Stimulated activated CD4-positive, alpha-beta T cell treated with anti-CD3 and anti-CD28 coated beads, Interleukin-4, amount 100 ng/mL, for 1 hour (primary cell): ENCODE measurements around the gene PCCA.
"Not testable (repeated sequence)": the region's sequence is repeated elsewhere in the genome, so short reads cannot be mapped to it uniquely, and the experiment has no call there.

Experiments used
- DNase-seq: peaks from one replicate; pipeline ENCODE4 v3.0.0-alpha.2; 2020

Gene PCCA, protein sequence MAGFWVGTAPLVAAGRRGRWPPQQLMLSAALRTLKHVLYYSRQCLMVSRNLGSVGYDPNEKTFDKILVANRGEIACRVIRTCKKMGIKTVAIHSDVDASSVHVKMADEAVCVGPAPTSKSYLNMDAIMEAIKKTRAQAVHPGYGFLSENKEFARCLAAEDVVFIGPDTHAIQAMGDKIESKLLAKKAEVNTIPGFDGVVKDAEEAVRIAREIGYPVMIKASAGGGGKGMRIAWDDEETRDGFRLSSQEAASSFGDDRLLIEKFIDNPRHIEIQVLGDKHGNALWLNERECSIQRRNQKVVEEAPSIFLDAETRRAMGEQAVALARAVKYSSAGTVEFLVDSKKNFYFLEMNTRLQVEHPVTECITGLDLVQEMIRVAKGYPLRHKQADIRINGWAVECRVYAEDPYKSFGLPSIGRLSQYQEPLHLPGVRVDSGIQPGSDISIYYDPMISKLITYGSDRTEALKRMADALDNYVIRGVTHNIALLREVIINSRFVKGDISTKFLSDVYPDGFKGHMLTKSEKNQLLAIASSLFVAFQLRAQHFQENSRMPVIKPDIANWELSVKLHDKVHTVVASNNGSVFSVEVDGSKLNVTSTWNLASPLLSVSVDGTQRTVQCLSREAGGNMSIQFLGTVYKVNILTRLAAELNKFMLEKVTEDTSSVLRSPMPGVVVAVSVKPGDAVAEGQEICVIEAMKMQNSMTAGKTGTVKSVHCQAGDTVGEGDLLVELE

DNA sequence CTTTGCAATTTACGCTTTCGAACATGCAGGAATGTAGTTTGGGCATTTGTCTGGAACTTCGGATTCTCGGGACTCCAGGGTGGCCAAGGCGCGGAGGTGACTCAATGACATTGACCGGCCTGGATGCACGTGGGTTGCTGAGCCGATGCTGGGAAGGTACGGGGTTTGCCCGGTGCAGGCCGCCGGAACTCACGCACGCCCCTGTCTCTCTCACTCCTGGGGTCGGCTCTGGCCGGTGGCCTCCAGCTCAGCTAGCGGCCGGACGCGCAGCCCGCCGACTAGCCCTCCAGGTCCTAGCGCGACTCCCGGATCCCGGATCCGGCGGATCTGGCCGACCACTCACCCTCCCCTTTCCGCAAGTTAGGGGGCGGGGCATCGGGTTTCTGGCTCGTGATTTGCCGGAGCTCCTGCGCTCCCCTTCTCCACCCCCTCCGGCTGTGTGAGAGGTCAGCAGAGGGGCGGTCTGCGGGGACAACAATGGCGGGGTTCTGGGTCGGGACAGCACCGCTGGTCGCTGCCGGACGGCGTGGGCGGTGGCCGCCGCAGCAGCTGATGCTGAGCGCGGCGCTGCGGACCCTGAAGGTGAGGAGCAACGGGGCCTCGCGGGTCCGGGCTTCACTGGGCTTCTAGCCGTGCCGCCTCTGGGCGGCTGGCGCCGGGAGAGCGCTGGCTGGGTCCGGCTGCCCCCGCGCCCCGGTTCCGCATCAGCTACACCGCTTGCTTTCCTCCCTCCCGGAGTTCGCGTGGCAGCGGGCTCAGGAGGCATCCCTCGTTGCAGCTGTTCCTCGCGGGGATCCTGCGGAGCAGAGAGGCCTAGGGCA, at the start of gene PCCA:
PCCA (plus strand) TSS at position 450 of the 821 bp plus-strand sequence; CDS start at position 478, 28 bp downstream.
- peak; percentile 81 for DNase-seq

DNA sequence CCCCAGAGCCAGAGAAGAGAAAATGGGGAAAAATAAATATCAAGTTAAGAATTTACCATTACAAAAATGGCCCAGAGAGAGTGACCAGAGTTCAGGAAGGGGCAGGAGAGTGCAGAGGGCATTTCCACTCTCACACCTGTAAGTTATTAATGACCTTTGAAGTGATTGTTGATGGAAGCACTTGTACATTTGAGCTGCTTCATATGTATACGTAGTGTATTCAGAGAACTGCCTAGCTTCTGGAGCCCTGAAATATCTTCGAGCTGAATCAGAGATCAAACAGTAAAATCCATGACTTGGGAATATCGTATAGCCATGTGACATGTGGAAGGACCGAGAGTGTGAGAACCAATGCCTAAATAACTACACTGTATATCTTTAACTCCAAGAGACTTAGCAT, 49.2 kb upstream of the PCCA start:
- no peak for DNase-seq

DNA sequence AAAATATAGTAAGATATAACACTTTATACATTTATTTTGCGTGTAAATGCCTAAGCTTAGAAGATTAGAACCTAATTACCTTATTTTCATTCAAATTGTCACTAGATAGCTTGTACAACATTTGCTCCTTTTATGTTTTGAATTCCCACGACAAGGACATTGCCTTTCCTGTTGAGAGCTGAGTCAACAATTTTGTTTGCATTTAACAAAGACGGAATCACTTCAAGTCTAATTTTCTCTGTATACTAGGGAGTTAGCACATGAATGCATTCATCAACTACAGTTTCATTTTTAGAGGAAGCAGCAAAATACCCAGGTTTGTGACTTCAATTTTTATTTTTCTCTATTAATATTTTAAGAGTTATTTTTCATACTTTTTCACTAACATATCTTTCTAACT, 48.7 kb upstream of the PCCA start:
- DNase-seq, result no peak

DNA sequence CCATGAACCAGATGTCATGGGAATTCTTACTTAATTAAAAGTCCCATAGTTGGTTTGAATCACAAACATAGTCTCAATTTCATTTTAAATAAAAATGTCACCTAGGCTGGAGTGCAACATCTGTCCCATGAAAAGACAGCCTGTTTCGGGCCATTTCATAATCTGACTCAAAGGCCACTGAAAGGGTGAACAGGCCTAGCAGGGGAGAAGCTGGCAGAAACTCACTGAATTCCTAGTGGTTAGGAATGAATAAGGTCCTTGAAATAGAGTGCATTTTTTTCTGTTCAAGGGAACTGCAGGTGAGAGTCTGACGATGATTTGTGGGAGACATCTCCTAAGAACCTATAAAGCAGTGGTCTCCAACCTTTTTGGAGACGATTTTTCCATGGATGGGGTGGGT, 44.0 kb upstream of the PCCA start:
- DNase-seq, result no peak

DNA sequence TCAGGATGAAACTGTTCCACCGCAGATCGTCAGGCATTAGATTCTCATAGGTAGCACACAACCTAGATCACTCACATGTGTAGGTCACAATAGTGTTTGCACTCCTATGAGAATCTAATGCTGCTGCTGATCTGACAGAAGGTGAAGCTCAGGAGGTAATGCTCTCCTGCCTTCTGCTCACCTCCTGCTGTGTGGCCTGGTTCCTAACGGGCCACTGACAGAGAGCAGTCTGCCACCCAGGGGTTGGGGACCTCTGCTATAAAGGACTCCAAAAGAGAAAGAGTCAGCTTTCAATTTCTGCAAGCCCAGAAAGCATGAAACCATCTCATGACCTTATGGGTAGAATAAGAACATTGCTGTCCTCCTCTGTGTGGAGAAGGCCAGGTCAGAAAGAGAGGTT, 43.5 kb upstream of the PCCA start:
- DNase-seq, result no peak

DNA sequence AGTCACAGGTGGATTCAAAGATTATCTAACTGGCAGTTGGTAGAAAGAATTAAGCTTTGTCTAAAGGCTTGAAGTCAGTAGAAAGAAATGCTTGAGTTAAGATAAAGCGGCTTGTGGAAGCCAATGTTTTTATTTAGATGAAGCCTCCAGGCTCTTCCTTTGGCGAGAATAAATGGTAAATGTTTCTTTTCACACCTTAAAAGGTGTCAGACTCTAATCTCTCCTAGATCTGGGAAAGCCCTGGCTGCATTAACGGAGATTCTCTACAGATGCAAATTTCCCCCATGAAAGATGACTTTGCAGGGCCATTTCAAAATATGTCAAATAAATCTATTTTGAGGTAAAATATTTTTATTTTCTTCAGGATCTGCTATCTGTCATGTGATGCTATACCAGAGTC, 37.8 kb upstream of the PCCA start:
- no peak for DNase-seq

GRCh38 chr13:100059827-100060226, 29.1 kb upstream of the PCCA start:
- DNase-seq, result no peak

GRCh38 chr13:100063333-100063732, 25.6 kb upstream of the PCCA start:
- no peak for DNase-seq

- no peak for DNase-seq
Observed at GRCh38 chr13:100063906-100064305, 25.0 kb upstream of the PCCA start.

DNA sequence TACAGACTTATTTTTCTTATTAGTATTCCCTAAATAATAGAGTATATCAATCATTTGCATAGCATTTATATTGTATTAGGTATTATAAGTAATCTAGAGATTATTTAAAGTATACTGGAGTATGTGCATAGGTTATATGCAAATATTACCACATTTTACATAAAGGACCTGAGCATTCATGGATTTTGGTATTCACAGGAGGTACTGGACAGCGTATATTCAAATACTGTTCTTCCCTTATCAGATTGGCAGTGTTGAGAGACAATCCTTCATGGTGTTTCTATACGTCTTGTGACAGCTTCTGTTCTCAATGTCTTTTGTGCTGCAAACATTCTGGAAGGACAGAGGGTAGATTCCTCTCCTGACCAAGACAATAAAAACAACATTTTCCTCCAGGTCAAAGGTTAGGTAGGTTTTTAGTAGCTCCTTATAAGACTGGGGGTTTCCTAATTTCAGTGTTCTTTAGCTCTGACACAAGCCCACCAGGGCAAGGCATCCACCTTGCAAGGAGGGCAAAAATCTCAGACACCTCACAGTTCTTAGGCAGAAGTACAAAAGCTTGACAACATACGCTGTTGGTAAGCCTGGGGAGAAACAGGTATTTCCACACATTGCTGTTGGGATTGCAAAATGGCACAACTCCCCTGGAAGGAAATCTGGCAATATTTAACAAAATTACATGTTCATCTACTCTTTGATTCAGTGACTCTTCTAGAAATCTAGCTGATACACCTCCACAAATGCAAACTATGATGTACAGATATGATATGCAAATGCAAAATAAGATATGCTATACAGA, 20.6 kb upstream of the PCCA start:
- no peak for DNase-seq

GRCh38 chr13:100069278-100069677, 19.6 kb upstream of the PCCA start:
- no peak for DNase-seq

GRCh38 chr13:100075700-100076587, 12.9 kb upstream of the PCCA start:
- no peak for DNase-seq

GRCh38 chr13:100079003-100079402, 9.9 kb upstream of the PCCA start:
- not testable (repeated sequence) for DNase-seq

DNA sequence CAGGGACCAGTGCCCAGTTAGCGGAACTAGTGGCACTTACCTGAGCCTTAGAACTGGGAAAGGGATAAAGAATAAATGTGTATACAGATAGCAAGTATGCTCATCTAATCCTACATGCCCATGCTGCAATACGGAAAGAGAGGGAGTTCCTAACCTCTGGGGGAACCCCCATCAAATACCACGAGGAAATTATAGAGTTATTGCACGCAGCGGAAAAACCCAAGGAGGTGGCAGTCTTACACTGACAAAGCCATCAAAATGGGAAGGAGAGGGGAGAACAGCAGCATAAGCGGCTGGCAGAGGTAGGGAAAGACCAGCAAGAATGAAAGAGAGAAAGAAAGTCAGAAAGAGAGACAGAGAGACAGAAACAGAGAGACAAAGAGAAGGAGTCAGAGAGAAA, 5.5 kb upstream of the PCCA start:
- not testable (repeated sequence) for DNase-seq

- DNase-seq, result no peak
Observed at GRCh38 chr13:100088273-100088643, 635 bp upstream of the PCCA start.

GRCh38 chr13:100089465-100090032, 656 bp downstream of the PCCA start:
- no peak for DNase-seq

GRCh38 chr13:100090861-100091260, 2.0 kb downstream of the PCCA start:
- no peak for DNase-seq

GRCh38 chr13:100091391-100091790, 2.5 kb downstream of the PCCA start:
- DNase-seq, result no peak

GRCh38 chr13:100092273-100092672, 3.4 kb downstream of the PCCA start:
- not testable (repeated sequence) for DNase-seq

DNA sequence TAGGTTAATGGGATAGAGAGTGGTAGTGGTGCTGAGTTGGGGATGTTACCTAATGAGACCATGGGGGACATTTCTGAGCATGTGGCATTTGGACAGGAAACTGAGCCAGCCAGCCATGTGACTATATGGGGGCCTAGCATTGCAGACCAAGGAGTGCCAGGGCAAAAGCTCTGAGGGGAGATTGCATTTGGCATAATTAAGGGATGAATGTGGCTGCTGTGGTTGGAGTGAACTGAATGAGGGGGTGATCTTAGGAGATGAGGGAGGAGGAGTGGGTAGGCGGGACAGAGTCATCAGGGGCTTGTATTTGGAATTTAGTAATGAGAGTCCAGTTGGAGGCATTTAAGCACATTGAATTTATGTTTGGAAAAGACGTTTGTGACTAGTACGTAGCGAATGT, 6.6 kb downstream of the PCCA start:
- DNase-seq, result no peak

DNA sequence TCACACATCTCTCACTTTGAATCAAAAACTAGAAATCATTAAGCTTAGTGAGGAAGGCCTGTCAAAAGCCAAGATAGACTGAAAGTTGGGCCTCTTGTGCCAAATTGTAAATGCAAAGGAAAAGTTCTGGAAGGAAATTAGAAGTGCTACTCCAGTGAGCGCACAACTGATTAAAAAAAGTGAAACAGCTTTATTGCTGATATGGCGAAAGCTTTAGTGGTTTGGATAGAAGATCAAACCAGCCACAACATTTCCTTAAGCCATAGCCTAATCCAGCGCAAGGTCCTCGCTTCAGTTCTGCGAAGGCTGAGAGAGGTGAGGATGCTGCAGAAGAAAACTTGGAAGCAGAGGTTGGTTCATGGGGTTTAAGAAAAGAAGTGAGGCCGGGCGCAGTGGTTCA, 7.6 kb downstream of the PCCA start:
- no peak for DNase-seq
